HG02981 (cell line): Measurements from ENCODE around the gene SP6.

Experiments
- ATAC-seq: cut with Tn5 transposase; IDR thresholded peaks from one replicate; pipeline ENCODE4 v1.9.1; 2021; ENCODE audit warnings: mild to moderate bottlenecking, moderate library complexity; ENCODE audit not compliant: unreplicated experiment

The SP6 gene

GRCh38 chr17:47850692-47851573 is at the start of gene SP6:
SP6 (minus strand) TSS chr17:47851163; CDS start chr17:47848429, 2,734 bp downstream.
- no peak for ATAC-seq

- ATAC-seq: no peak
Observed at GRCh38 chr17:47899643-47900042, 48.7 kb upstream of the SP6 start.

- ATAC-seq: no peak
Observed at GRCh38 chr17:47898241-47898640, 47.3 kb upstream of the SP6 start.

DNA sequence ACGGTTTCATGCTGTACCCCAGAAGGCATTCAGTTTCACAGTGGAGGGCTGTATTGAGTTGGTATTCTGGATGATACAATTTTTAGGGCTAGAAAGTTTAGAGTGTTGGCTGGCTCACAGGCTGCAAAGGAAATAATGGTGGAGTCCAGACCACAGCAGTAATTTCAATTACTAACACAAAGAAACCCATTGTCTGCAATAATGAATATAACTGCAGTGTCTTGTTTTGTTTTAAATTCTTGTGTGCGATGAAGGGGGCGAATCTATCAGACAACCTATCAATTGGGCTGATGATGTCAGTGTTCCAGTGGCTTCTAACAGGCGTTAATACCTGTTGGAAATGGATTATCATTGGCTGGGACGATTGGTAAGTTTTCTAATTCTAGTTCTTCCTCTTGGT is 46.6 kb upstream of the SP6 start:
- ATAC-seq: no peak

DNA sequence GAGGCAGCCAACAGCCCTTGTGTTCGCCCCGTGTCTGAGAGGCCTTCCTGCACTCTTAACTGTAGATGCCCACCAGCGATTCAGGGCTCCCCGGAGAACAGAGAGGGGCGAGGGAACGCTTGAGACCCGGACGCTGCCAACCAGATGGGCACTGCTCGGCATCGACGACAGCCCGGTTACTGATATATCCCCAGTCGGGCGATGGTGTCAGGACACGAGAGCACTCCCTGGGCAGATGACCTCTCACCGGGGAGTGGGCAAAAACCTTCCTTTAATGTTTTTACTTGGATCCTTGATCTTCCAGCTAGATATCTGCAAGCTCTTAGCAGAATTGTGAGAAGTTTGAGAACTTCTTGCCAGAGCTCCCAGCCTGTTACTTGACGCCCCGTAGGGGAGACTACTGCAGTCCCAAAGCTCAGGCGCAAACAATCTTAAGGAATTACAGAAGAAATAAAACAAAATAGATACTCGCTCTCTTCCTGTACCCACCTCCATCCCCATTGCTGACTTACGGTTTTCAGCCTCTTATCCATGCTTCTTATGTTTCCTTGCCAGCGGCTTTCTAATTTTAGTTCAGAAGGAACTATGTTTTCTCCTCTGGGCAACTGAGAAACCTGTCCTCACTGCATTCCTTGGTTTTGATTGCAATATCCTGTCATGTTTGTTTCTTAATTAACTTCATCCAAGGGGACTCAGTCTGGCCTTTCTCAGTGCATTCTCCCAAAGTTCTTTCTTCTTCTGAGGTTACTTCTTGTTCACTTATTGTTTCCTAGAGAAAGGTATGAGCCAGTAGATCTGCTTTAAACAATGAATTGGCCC is 45.9 kb upstream of the SP6 start:
- ATAC-seq: no peak

- peak; percentile 88 for ATAC-seq
Observed at GRCh38 chr17:47895856-47896671, 45.1 kb upstream of the SP6 start, which contains the start of gene SP2. SP2 (plus strand) TSS chr17:47896236; CDS start chr17:47896287, 51 bp downstream.

- no peak for ATAC-seq
Observed at GRCh38 chr17:47895347-47895855, 44.4 kb upstream of the SP6 start.

GRCh38 chr17:47894498-47895346 is 43.8 kb upstream of the SP6 start:
- ATAC-seq: no peak

- no peak for ATAC-seq
Observed at GRCh38 chr17:47891545-47892088, 40.7 kb upstream of the SP6 start.

- ATAC-seq: no peak
Observed at GRCh38 chr17:47889734-47890529, 39.0 kb upstream of the SP6 start.

DNA sequence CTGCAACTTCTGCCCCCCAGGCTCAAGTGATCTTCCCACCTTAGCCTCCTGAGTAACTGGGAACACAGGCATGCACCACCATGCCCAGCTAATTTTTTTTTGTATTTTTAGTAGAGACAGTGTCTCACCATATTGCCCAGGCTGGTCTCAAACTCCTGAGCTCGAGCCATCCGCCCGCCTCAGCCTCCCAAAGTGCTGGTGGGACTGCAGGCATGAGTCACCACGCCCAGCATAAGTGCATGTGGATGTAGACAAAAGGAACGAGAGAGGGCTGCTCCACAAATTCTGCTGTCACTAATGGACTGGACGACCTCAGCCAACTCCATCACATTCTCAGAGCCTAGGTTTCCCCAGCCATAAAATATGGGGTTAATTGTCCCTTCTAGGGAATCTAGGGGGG is 37.3 kb upstream of the SP6 start:
- no peak for ATAC-seq

GRCh38 chr17:47884905-47885730 is 34.2 kb upstream of the SP6 start:
- no peak for ATAC-seq

GRCh38 chr17:47884427-47884740 is 33.4 kb upstream of the SP6 start:
- ATAC-seq: no peak

DNA sequence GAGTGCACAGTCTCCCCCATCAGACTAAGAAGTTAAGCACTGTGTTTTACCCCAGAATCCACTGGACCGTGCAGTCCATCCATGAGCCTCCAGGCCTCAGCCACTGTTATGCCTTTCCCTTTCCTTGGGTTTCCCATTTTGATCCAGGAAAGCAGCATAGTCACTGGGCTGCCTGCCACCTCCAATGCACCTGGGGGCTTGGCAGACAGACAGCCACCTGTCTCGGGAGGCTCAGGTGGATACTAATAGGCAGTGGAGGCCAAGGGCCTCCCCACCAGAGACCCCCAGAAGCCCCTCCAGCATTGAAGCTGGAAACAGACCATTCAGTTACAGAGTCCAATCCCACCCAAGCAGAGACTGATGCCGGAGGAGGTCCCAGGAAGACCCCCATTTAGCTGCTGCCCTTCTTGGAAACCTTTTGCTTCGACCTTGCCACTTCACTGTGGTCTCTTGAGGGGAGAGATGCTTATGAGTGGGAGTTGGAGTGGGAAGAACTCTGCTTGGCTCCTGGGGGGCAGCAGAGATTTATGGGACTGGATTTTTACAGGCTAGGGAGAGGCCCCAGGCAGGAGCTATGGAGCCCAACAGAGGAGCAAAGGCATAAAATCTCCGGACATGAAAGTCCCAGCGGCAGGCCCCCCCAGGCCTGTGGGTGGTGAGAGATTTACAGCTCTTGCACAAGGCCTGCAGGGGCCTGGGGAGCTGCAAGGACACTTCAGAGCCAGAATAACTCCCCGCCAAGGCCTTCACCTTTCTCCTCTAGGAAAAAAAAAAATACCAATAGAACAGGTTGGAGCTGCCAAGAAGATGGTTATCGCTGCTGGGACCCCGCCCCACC is 32.8 kb upstream of the SP6 start:
- no peak for ATAC-seq

DNA sequence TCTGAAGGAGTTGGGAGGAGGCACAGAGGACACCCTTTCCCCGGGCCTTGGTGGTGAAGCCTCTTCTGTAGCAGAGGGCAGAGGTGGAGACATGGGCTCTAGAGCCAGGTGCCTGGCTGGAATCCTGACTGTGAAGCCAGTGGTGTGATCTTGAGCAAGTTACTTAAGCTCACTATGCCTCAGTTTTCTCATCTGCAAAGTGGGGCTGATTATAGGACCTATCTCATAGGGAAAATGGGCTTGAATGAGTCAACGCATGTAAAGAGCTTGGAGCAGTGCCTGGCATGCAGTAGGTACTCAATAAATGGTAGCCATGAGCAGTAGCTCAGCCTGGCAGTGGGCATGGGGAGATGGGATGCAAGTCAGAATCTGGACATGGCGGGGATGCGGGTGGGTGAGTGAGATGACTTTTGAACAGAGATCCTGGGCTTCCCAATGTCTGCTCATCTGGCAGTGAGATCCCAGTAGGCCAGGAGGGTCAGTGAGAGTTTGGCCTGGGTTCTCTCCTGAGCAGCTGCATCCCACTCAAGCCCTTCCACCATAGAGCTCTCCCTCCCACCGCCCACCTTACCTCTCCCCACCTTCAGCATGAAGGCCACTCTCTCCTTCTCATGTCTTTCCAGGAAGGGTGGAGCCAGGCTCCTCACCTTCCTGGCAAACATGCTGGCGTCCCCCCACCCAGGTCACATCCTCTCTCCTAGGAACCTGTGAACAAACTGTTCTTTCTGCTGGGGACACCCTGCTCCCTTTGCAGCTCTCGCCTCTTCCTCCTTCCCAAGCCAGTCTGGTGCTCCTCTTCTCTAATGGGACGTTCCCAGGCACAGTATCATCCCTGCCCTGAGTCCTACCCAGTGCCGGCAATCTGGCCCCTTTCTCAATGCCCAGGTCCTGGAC is 32.0 kb upstream of the SP6 start:
- ATAC-seq: no peak

- no peak for ATAC-seq
Observed at GRCh38 chr17:47882247-47882646, 31.3 kb upstream of the SP6 start.
